Uterus (tissue), 2 donors: ENCODE measurements around the gene OSGEPL1.

Source experiments
- CTCF ChIP-seq, 4 experiments: fragments of 200-600 bp in 2 of 4; fragments of 450-650 bp in 2 of 4; sonication (generic) in 2 of 4; IDR thresholded peaks; one replicate each; pipeline ENCODE4 v1.5.1; 2016 to 2019; ENCODE audit warnings: antibody characterized with exemption in 4 of 4, mild to moderate bottlenecking in 2 of 4, moderate library complexity in 1 of 4
- POLR2A ChIP-seq, 2 donors: fragments of 450-650 bp; IDR thresholded peaks; one replicate each; pipeline ENCODE4 v1.6.1; 2016; ENCODE audit warnings: antibody characterized with exemption in 2 of 2, mild to moderate bottlenecking in 1 of 2, moderate library complexity in 1 of 2

GRCh38 chr2:189756311-189756952, 6.2 kb downstream of the OSGEPL1 start:
- no peak for TF ChIP-seq POLR2A (IDR thresholded peaks at IDR 0.05)
- TF ChIP-seq CTCF (IDR thresholded peaks at IDR 0.05): no peak
